ENCODE data around the gene CPNE5. TPM values are rescaled to one million over a fixed set of nuclear protein-coding genes. Genes with fewer than 3 reads are reported as not detected.
A peak's percentile ranks its signal among the peaks of the same experiment; 100 is the strongest.

CPNE5 gene
- total and polyA plus RNA-seq, 2 of the 4 experiments (the other 2 are of a cell fraction) = 0.07 TPM; not detected in 1

DNA sequence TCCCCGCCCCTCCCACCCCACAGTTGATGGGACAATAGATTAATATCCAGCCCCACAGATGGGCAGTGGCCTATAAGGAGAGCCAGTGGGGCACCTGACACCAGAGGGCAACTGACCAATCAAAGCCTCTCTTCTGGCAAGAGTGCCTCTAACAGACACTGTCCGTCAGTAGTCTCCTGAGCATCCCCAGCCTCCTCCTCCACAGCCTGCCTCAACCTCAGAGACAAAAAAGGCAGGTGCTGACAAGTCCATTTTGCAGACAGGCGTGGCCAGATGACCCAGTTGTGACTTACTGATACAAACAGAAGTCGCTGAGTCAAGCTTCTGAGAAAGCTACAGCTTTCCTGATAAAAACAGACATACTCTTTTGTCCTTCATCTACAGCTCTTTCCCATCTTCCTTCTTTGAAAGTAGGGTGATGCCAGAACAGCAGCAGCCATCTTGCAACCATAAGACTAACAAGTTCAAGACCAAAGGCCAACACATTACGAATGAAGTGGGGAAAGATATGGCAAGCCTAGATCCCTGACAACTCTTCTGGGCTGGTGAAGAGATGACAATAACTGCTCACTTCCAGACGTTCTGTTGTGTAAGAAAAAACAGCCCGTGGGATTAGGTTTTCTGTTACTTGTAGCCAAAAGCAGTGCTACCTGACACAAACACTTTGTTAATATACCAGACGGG is 23.1 kb upstream of the CPNE5 start:
- Histone ChIP-seq H3K36me3 (ENCODE audit: control insufficient read depth, insufficient read depth, low read length) (peaks cover 6% of the 10 kb centered on the region; the same call in 1 of the 2 replicates), H3K56ac (ENCODE audit: extremely low read depth, insufficient read depth, low read length) (no peak overlapping the region), H3K9ac (ENCODE audit: low read depth, low read length) (no peak overlapping the region), H3K9me1 (ENCODE audit: insufficient read depth, low read length) (peaks cover 25% of the 10 kb centered on the region), H3K4me3 (ENCODE audit: insufficient read depth, low read depth, low read length) (no peak overlapping the region), H3K27ac (ENCODE audit: insufficient read depth, low read length) (no peak overlapping the region), H4K91ac (ENCODE audit: insufficient read depth, low read depth, low read length) (no peak overlapping the region), H3K23ac (ENCODE audit: low read depth, low read length) (no peak overlapping the region), H4K8ac (ENCODE audit: low read depth in 2 of 2, low read length in 2 of 2) (no peak overlapping the region), H3K4me2 (ENCODE audit: low read depth, low read length) (no peak overlapping the region), H2AK5ac (ENCODE audit: low read depth, low read length) (no peak overlapping the region), H3K9me3 (ENCODE audit: control insufficient read depth, insufficient read depth, low read length) (no peaks in the 10 kb centered on the region), H2BK5ac (ENCODE audit: low read depth, low read length, poor library complexity, severe bottlenecking) (no peak overlapping the region), H2BK120ac (ENCODE audit: low read depth, low read length) (no peak overlapping the region), H2AK9ac (replicated peaks; ENCODE audit: low read depth, low read length, poor library complexity) (no peak overlapping the region), H3K79me1 (ENCODE audit: low read depth in 1 of 2, low read length in 2 of 2) (peaks cover 35 to 79% of the 10 kb centered on the region in 2 experiments), H2BK15ac (ENCODE audit: low read depth, low read length) (no peak overlapping the region), H3K4ac (ENCODE audit: low read depth, low read length) (no peak overlapping the region), H3K4me1 (ENCODE audit: control insufficient read depth, insufficient read depth, low read length) (peaks cover 5% of the 10 kb centered on the region), H4K5ac (ENCODE audit: low read depth, low read length) (no peak overlapping the region), H2BK20ac (ENCODE audit: low read depth, low read length) (no peak overlapping the region), H4K20me1 (ENCODE audit: insufficient read depth, low read length) (peaks cover 3% of the 10 kb centered on the region; the same call in 1 of the 2 replicates), H2AFZ (replicated peaks; ENCODE audit: low read length, poor library complexity) (no peak overlapping the region), H3K27me3 (ENCODE audit: control insufficient read depth, insufficient read depth, low read length) (no peaks in the 10 kb centered on the region), H3K18ac (ENCODE audit: low read depth, low read length) (no peak overlapping the region), H3K14ac (replicated peaks; ENCODE audit: low read depth, low read length) (0 out of 2 replicates have a peak overlapping the region, but pooled peaks have one; percentile 65)
- in situ Hi-C loops (cut with MboI; ENCODE audit: low sequenced_read_pairs) = no loop called here
- dilution Hi-C loops (cut with HindIII; ENCODE audit: low sequenced_read_pairs, unreplicated experiment) = no loop called here
- CTCF ChIA-PET = no interaction called here
- no peak for DNase-seq
- POLR2A ChIA-PET (ENCODE audit: unreplicated experiment) = no interaction called here
- TF ChIP-seq NFE2L2 (IDR thresholded peaks at IDR 0.05; ENCODE audit: low read depth, low read length) (no peak), FOS (IDR thresholded peaks at IDR 0.05; ENCODE audit: low read depth, low read length) (no peak), USF2 (IDR thresholded peaks at IDR 0.05; ENCODE audit: low read depth, low read length) (no peak), MXI1 (IDR thresholded peaks at IDR 0.05; ENCODE audit: borderline replicate concordance, low read depth, low read length) (no peak), RAD21 (IDR thresholded peaks at IDR 0.05; ENCODE audit: low read length) (no peak), CHD1 (IDR thresholded peaks at IDR 0.05; ENCODE audit: low read depth, low read length) (no peak), POLR2A (IDR thresholded peaks at IDR 0.05; ENCODE audit: low read depth, low read length) (no peak), MAFK (IDR thresholded peaks at IDR 0.05; ENCODE audit: low read depth, low read length) (no peak), ELK1 (IDR thresholded peaks at IDR 0.05; ENCODE audit: borderline replicate concordance, low read depth, low read length) (no peak)
- 100% methylated on average over 3 of the region's 8 CpGs; no CpG with 5 or more reads in 1 of the 2 experiments for WGBS, 2 experiments (ENCODE audit: extremely low coverage in 2 of 2, insufficient read length in 1 of 2)
- ATAC-seq (ENCODE audit: low read depth) = no peak
- intact Hi-C loops (cut with micrococcal nuclease) = no loop called here
- no TSS peak for BruUV-seq (replicated peaks)
